ENCODE data around the gene TFPI.

TFPI gene

GRCh38 chr2:187461294-187462261 lies 92.7 kb downstream of the TFPI start:
- DNase-seq = peak; percentile 16

- DNase-seq = no peak
Measured at GRCh38 chr2:187459256-187459655, 95.0 kb downstream of the TFPI start.

- peak; percentile 40 for DNase-seq
Measured at GRCh38 chr2:187453078-187453641, 101.1 kb downstream of the TFPI start.

- DNase-seq = no peak
Measured at GRCh38 chr2:187451510-187451909, 102.7 kb downstream of the TFPI start.

- DNase-seq = no peak
Measured at GRCh38 chr2:187447336-187447735, 106.9 kb downstream of the TFPI start.

GRCh38 chr2:187446711-187447110 lies 107.5 kb downstream of the TFPI start:
- DNase-seq = no peak

- DNase-seq = no peak
Measured at GRCh38 chr2:187445051-187445450, 109.2 kb downstream of the TFPI start.

GRCh38 chr2:187442778-187443177 lies 111.5 kb downstream of the TFPI start:
- DNase-seq = no peak

- DNase-seq = no peak
Measured at GRCh38 chr2:187442378-187442777, 111.9 kb downstream of the TFPI start.

GRCh38 chr2:187440101-187440675 lies 114.0 kb downstream of the TFPI start:
- peak; percentile 15 for DNase-seq

GRCh38 chr2:187438455-187438854 lies 115.8 kb downstream of the TFPI start:
- DNase-seq = no peak

- peak; percentile 58 for DNase-seq
Measured at GRCh38 chr2:187435756-187436155, 118.5 kb downstream of the TFPI start.

GRCh38 chr2:187435078-187435477 lies 119.2 kb downstream of the TFPI start:
- no peak for DNase-seq

GRCh38 chr2:187434342-187434785 lies 119.9 kb downstream of the TFPI start:
- peak; percentile 7 for DNase-seq

GRCh38 chr2:187431911-187432310 lies 122.3 kb downstream of the TFPI start:
- no peak for DNase-seq

GRCh38 chr2:187429989-187430388 lies 124.2 kb downstream of the TFPI start:
- peak; percentile 95 for DNase-seq

GRCh38 chr2:187424146-187424545 lies 130.1 kb downstream of the TFPI start:
- peak; percentile 59 for DNase-seq

GRCh38 chr2:187422282-187422681 lies 132.0 kb downstream of the TFPI start:
- no peak for DNase-seq

- DNase-seq = no peak
Measured at GRCh38 chr2:187421519-187421918, 132.7 kb downstream of the TFPI start.

- no peak for DNase-seq
Measured at GRCh38 chr2:187419808-187420207, 134.4 kb downstream of the TFPI start.

GRCh38 chr2:187415449-187415848 lies 138.8 kb downstream of the TFPI start:
- no peak for DNase-seq

Measured in fibroblast of skin of back (primary cell).